HCT116 (cell line): ENCODE measurements around the gene ITK. TPM values are rescaled to one million over a fixed set of nuclear protein-coding genes. Genes with fewer than 3 reads are reported as not detected.

Experiments
- ATAC-seq: fragments of 200-7000 bp; cut with Tn5 transposase; 2 replicates; pipeline ENCODE4 v1.9.1; 2020; ENCODE audit warnings: mild to moderate bottlenecking, moderate library complexity
- BruUV-seq: library from RNA; stranded (reverse); fragments of 400-500 nt; replicated peaks from 2 replicates; lab custom pipeline; 2021; lab: Mats Ljungman, UMichigan
- CTCF ChIA-PET: fragments of 300-600 bp; sonication (Branson Sonifier 250); formaldehyde crosslinking; loops from one replicate; lab custom pipeline; 2021; ENCODE audit warnings: antibody characterized with exemption; lab: Charles Lee
- POLR2A ChIA-PET: fragments of 300-600, 350-600 bp; sonication (Branson Sonifier 250); formaldehyde crosslinking; loops from one replicate; lab custom pipeline; 2021; ENCODE audit warnings: antibody characterized with exemption; lab: Charles Lee
- RAD21 ChIA-PET, 2 experiments: fragments of 300-600 bp; sonication (Branson Sonifier 250); formaldehyde crosslinking; loops; one replicate each; lab custom pipeline; 2023; ENCODE audit warnings: low total read pairs in 2 of 2; ENCODE audit not compliant: uncharacterized antibody in 2 of 2, unreplicated experiment in 2 of 2, low non-redundant PET in 1 of 2; lab: Charles Lee
- DNase-seq: peaks from one replicate; pipeline ENCODE4 v3.0.0-alpha.2; 2010; ENCODE audit warnings: low read depth, low spot score
- H2AFZ ChIP-seq: fragments of 200-600 bp; shearing (Covaris generic), sonication (generic); 2 replicates; pipeline ENCODE4 v1.6.1; 2017; ENCODE audit warnings: low read depth, mixed run types, mixed read lengths, antibody characterized with exemption, low read length; ENCODE audit not compliant: poor library complexity, severe bottlenecking
- H3K27ac ChIP-seq: 2 replicates; pipeline ENCODE4 v1.5.1; 2012; ENCODE audit warnings: low read depth, low read length
- H3K27me3 ChIP-seq: fragments of 200-600 bp; sonication (generic); 2 replicates; pipeline ENCODE4 v1.6.1; 2016; ENCODE audit warnings: mixed run types, low read length, mixed read lengths; ENCODE audit not compliant: insufficient read depth
- H3K36me3 ChIP-seq, 2 experiments: fragments of 200-500 bp in 1 of 2; fragments of 200-600 bp in 1 of 2; sonication (Bioruptor generic) in 1 of 2; sonication (generic) in 1 of 2; 2 replicates each; pipeline versions ENCODE4 v1.5.1 to v1.6.1; 2014 to 2016; ENCODE audit warnings: low read length in 2 of 2, inconsistent platforms in 1 of 2, mixed read lengths in 1 of 2, mixed run types in 1 of 2; ENCODE audit not compliant: insufficient read depth in 2 of 2, control insufficient read depth in 1 of 2
- H3K4me1 ChIP-seq, 2 experiments: fragments of 200-600 bp in 1 of 2; sonication (generic) in 1 of 2; 2 replicates each; pipeline versions ENCODE4 v1.5.1 to v1.6.1; 2012 to 2017; ENCODE audit warnings: low read length in 2 of 2, inconsistent platforms in 1 of 2, mild to moderate bottlenecking in 1 of 2, mixed read lengths in 1 of 2, mixed run types in 1 of 2, moderate library complexity in 1 of 2; ENCODE audit not compliant: insufficient read depth in 2 of 2, control insufficient read depth in 1 of 2
- H3K4me2 ChIP-seq: fragments of 200-600 bp; sonication (generic); 2 replicates; pipeline ENCODE4 v1.6.1; 2017; ENCODE audit warnings: mixed run types, low read length, mixed read lengths
- H3K4me3 ChIP-seq, 2 experiments: fragments of 200-600 bp in 1 of 2; sonication (generic) in 1 of 2; replicated peaks in 1 of 2; 2 replicates each; pipeline ENCODE4 v1.5.1; 2011 to 2016; ENCODE audit warnings: low read length in 2 of 2, control low read depth in 1 of 2, low read depth in 1 of 2, mild to moderate bottlenecking in 1 of 2, mixed read lengths in 1 of 2, mixed run types in 1 of 2
- H3K79me2 ChIP-seq: fragments of 200-600 bp; sonication (generic); 2 replicates; pipeline ENCODE4 v1.6.1; 2017; ENCODE audit warnings: mild to moderate bottlenecking, mixed run types, low read length, moderate library complexity, mixed read lengths; ENCODE audit not compliant: insufficient read depth
- H3K9ac ChIP-seq: fragments of 200-600 bp; sonication (generic); 2 replicates; pipeline ENCODE4 v1.6.1; 2016; ENCODE audit warnings: low read length, mixed read lengths
- H3K9me2 ChIP-seq: fragments of 200-600 bp; sonication (generic), shearing (Covaris generic); 2 replicates; pipeline ENCODE4 v1.6.1; 2017; ENCODE audit warnings: mixed run types, mild to moderate bottlenecking, moderate library complexity; ENCODE audit not compliant: insufficient read depth
- H3K9me3 ChIP-seq, 2 experiments: fragments of 200-500 bp in 1 of 2; fragments of 200-600 bp in 1 of 2; sonication (Bioruptor generic) in 1 of 2; sonication (generic) in 1 of 2; 2 replicates each; pipeline ENCODE4 v1.6.1; 2014 to 2017; ENCODE audit warnings: low read length in 2 of 2, mixed read lengths in 2 of 2, inconsistent platforms in 1 of 2, low read depth in 1 of 2, mild to moderate bottlenecking in 1 of 2, mixed run types in 1 of 2, moderate library complexity in 1 of 2; ENCODE audit not compliant: control insufficient read depth in 1 of 2, insufficient read depth in 1 of 2
- H4K20me1 ChIP-seq: fragments of 200-600 bp; sonication (generic), shearing (Covaris generic); 2 replicates; pipeline ENCODE4 v1.6.1; 2017; ENCODE audit warnings: mixed run types, mild to moderate bottlenecking, moderate library complexity; ENCODE audit not compliant: insufficient read depth
- CBX3 ChIP-seq: IDR thresholded peaks from 2 replicates; pipeline ENCODE4 v1.6.1; 2012; ENCODE audit warnings: low read depth
- CEBPB ChIP-seq: IDR thresholded peaks from 2 replicates; pipeline ENCODE4 v1.6.1; 2012; ENCODE audit warnings: low read depth
- EGR1 ChIP-seq: IDR thresholded peaks from 2 replicates; pipeline ENCODE4 v1.6.1; 2012; ENCODE audit warnings: low read depth
- ELF1 ChIP-seq: IDR thresholded peaks from 2 replicates; pipeline ENCODE4 v1.6.1; 2012; ENCODE audit warnings: low read depth, borderline replicate concordance
- EZH2 ChIP-seq: fragments of 200-600 bp; sonication (generic); IDR thresholded peaks from 2 replicates; pipeline ENCODE4 v1.6.1; 2017; ENCODE audit warnings: antibody characterized with exemption, mixed run types
- EZH2phosphoT487 ChIP-seq: fragments of 200-600 bp; IDR thresholded peaks from 2 replicates; pipeline ENCODE4 v1.6.1; 2018; ENCODE audit warnings: antibody characterized with exemption, borderline replicate concordance
- POLR2AphosphoS5 ChIP-seq: IDR thresholded peaks from 2 replicates; pipeline ENCODE4 v1.6.1; 2011; ENCODE audit warnings: mild to moderate bottlenecking, low read depth, low read length, moderate library complexity
- SIN3A ChIP-seq: IDR thresholded peaks from 2 replicates; pipeline ENCODE4 v1.6.1; 2012; ENCODE audit warnings: low read depth
- SP1 ChIP-seq: IDR thresholded peaks from 2 replicates; pipeline ENCODE4 v1.6.1; 2012; ENCODE audit warnings: low read depth
- TCF7L2 ChIP-seq: IDR thresholded peaks from 2 replicates; pipeline ENCODE4 v1.7.0; 2011; ENCODE audit warnings: borderline replicate concordance, inconsistent platforms; ENCODE audit not compliant: insufficient read depth, insufficient read length; ENCODE audit errors: extremely low read depth
- YY1 ChIP-seq: IDR thresholded peaks from 2 replicates; pipeline ENCODE4 v1.6.1; 2011; ENCODE audit warnings: low read length, low read depth, moderate library complexity, mild to moderate bottlenecking; ENCODE audit not compliant: insufficient replicate concordance; ENCODE audit errors: extremely low read depth
- ZFX ChIP-seq: fragments of 450-650 bp; IDR thresholded peaks from 2 replicates; pipeline ENCODE4 v1.6.1; 2017
- ZNF274 ChIP-seq: fragments of 200-500 bp; sonication (Bioruptor generic); IDR thresholded peaks from 2 replicates; pipeline ENCODE4 v1.6.1; 2014; ENCODE audit warnings: mild to moderate bottlenecking, low read depth, low read length, inconsistent platforms
- intact Hi-C: fragments of 100-400 bp; cut with micrococcal nuclease; formaldehyde crosslinking; loops from 2 replicates; pipeline ENCODE4 v1.10.0; 2022
- total RNA-seq: library from RNA; stranded (reverse); gene quantifications from one replicate; pipeline ENCODE4 v1.2.1, GENCODE V29; 2021; ENCODE audit not compliant: unreplicated experiment
- TF ChIP-seq, protein P1 (sequence below): IDR thresholded peaks from 2 replicates; pipeline ENCODE4 v1.6.1; 2011; ENCODE audit warnings: mild to moderate bottlenecking, low read length, moderate library complexity; ENCODE audit not compliant: insufficient replicate concordance; ENCODE audit errors: extremely low read depth
- TF ChIP-seq, protein P2 (sequence below), 3 experiments: fragments of 200-600 bp in 1 of 3; sonication (generic) in 1 of 3; IDR thresholded peaks in 2 of 3; conservative IDR thresholded peaks in 1 of 3; 2 replicates each; pipeline ENCODE4 v1.5.1; 2012 to 2017; ENCODE audit warnings: low read depth in 2 of 3, low read length in 2 of 3, antibody characterized with exemption in 1 of 3, borderline replicate concordance in 1 of 3, control low read depth in 1 of 3, mild to moderate bottlenecking in 1 of 3, mixed read lengths in 1 of 3, mixed run types in 1 of 3, moderate library complexity in 1 of 3; ENCODE audit not compliant: insufficient read depth in 1 of 3
- TF ChIP-seq, protein P3 (sequence below): IDR thresholded peaks from 2 replicates; pipeline ENCODE4 v1.6.1; 2012
- TF ChIP-seq, protein P4 (sequence below): IDR thresholded peaks from 2 replicates; pipeline ENCODE4 v1.6.1; 2012

The ITK gene
- total RNA-seq, 1 experiment from 2014 or later, result 0.37 TPM

DNA sequence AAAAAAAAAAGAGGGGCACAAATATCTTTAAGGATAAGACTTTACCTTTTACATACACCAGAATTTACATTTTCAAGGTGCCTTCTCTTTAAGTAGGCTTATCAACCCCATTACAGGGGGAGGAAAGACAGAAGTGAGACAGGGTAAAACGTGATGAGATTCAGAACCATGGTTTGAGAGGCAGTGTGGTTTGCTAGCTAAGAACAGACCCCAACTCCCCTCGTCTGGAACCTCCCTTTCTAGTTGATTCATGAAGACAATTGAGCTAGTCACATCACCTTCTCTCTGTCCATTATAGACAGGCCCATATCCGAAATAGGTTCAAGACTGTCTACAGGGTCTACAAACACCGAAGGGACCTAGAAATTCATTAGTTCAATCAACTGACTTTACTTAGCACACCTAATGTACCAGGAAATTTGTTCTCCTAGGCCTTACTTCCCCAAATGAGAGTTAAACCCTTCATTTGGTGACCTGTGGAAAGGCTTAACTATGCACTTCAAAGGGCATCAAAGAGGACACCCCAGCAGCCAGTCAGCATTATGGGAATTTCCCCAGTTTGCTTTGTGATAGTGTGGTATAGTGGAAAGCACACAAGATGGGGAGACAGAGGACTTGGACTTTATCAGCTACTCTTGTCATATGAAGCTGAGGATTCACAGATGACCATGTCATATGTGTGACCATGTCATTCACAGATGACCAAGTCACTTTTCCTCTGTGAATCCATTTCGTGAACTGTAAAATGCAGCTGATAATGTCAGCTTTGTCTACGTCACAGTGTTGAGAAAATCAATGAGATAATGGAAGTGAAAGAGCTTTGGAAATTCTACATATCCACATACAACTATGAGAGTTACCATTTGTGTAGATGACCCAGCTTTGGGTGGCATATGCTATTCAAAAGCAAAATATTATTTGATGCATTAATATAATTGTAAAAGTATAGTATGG is 45.1 kb downstream of the ITK start:
- BruUV-seq, result no TSS peak
- H3K4me2 ChIP-seq, result no peak overlapping the region
- RAD21 ChIA-PET, result no interaction called here
- H3K9me2 ChIP-seq, result no peaks in the 10 kb centered on the region
- DNase-seq, result no peak
- H3K9me3 ChIP-seq, result no peaks in the 10 kb centered on the region
- no peaks in the 10 kb centered on the region for H3K4me1 ChIP-seq
- H3K36me3 ChIP-seq, result no peaks in the 10 kb centered on the region
- no peak overlapping the region for H3K4me3 ChIP-seq
- no peak overlapping the region for H3K9ac ChIP-seq
- TF ChIP-seq EZH2phosphoT487, result no peak
- TF ChIP-seq TCF7L2, result no peak
- no peak for TF ChIP-seq CBX3
- no peak for TF ChIP-seq SIN3A
- TF ChIP-seq, protein P1, sequence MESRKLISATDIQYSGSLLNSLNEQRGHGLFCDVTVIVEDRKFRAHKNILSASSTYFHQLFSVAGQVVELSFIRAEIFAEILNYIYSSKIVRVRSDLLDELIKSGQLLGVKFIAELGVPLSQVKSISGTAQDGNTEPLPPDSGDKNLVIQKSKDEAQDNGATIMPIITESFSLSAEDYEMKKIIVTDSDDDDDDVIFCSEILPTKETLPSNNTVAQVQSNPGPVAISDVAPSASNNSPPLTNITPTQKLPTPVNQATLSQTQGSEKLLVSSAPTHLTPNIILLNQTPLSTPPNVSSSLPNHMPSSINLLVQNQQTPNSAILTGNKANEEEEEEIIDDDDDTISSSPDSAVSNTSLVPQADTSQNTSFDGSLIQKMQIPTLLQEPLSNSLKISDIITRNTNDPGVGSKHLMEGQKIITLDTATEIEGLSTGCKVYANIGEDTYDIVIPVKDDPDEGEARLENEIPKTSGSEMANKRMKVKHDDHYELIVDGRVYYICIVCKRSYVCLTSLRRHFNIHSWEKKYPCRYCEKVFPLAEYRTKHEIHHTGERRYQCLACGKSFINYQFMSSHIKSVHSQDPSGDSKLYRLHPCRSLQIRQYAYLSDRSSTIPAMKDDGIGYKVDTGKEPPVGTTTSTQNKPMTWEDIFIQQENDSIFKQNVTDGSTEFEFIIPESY, result no peak
- no peak for TF ChIP-seq ZNF274
- TF ChIP-seq ZFX, result no peak
- TF ChIP-seq, protein P2, sequence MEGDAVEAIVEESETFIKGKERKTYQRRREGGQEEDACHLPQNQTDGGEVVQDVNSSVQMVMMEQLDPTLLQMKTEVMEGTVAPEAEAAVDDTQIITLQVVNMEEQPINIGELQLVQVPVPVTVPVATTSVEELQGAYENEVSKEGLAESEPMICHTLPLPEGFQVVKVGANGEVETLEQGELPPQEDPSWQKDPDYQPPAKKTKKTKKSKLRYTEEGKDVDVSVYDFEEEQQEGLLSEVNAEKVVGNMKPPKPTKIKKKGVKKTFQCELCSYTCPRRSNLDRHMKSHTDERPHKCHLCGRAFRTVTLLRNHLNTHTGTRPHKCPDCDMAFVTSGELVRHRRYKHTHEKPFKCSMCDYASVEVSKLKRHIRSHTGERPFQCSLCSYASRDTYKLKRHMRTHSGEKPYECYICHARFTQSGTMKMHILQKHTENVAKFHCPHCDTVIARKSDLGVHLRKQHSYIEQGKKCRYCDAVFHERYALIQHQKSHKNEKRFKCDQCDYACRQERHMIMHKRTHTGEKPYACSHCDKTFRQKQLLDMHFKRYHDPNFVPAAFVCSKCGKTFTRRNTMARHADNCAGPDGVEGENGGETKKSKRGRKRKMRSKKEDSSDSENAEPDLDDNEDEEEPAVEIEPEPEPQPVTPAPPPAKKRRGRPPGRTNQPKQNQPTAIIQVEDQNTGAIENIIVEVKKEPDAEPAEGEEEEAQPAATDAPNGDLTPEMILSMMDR (IDR thresholded peaks at IDR 0.05 in 2 of 3, conservative IDR thresholded peaks at IDR 0.05 in 1 of 3; ENCODE audit: borderline replicate concordance in 1 of 3, insufficient read depth in 1 of 3, low read depth in 2 of 3, low read length in 2 of 3), result no peak
- TF ChIP-seq SP1, result no peak
- no peak for TF ChIP-seq CEBPB
- no peak for TF ChIP-seq EGR1
- TF ChIP-seq POLR2AphosphoS5, result no peak
- TF ChIP-seq YY1, result no peak
- no peak for TF ChIP-seq EZH2
- TF ChIP-seq, protein P3, sequence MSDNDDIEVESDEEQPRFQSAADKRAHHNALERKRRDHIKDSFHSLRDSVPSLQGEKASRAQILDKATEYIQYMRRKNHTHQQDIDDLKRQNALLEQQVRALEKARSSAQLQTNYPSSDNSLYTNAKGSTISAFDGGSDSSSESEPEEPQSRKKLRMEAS, result no peak
- TF ChIP-seq, protein P4, sequence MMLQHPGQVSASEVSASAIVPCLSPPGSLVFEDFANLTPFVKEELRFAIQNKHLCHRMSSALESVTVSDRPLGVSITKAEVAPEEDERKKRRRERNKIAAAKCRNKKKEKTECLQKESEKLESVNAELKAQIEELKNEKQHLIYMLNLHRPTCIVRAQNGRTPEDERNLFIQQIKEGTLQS, result no peak
- no peak for TF ChIP-seq ELF1
- no peak overlapping the region for H3K27ac ChIP-seq
- H4K20me1 ChIP-seq, result no peaks in the 10 kb centered on the region
- POLR2A ChIA-PET, result no interaction called here
- H3K27me3 ChIP-seq, result no peaks in the 10 kb centered on the region
- no peak for ATAC-seq
- intact Hi-C loops, result no loop called here
- H3K79me2 ChIP-seq, result no peaks in the 10 kb centered on the region
- H2AFZ ChIP-seq, result no peak overlapping the region
- CTCF ChIA-PET, result no interaction called here
